GM20000 (cell line): ENCODE data around the gene CIPC.

Source experiments
- DNase-seq: peaks from one replicate; pipeline ENCODE4 v3.0.0; 2012; ENCODE audit warnings: low spot score
- CTCF ChIP-seq: IDR thresholded peaks from 2 replicates; pipeline ENCODE4 v1.5.1; 2012; ENCODE audit warnings: mild to moderate bottlenecking, control low read depth; ENCODE audit errors: extremely low read depth, missing control alignments

CIPC gene

GRCh38 chr14:77139540-77140358 lies 41.7 kb downstream of the CIPC start:
- DNase-seq = peak; percentile 79
- TF ChIP-seq CTCF = peak; percentile 32

GRCh38 chr14:77140359-77141213 lies 42.5 kb downstream of the CIPC start:
- DNase-seq = no peak
- TF ChIP-seq CTCF = no peak

GRCh38 chr14:77141214-77142004 lies 43.4 kb downstream of the CIPC start, which contains the start of gene ZDHHC22:
ZDHHC22 (minus strand) TSS chr14:77141791; CDS start chr14:77139738, 2,053 bp downstream.
- TF ChIP-seq CTCF = no peak
- DNase-seq = peak; percentile 63

GRCh38 chr14:77142005-77142800 lies 44.1 kb downstream of the CIPC start:
- no peak for TF ChIP-seq CTCF
- no peak for DNase-seq

GRCh38 chr14:77143071-77143470 lies 45.0 kb downstream of the CIPC start:
- DNase-seq = no peak
- TF ChIP-seq CTCF = no peak

- TF ChIP-seq CTCF = no peak
- DNase-seq = no peak
These were observed 46.5 kb downstream of the CIPC start for GRCh38 chr14:77144412-77145115.
